H1 (cell line): Measurements from ENCODE around the gene AMBN. TPM values are rescaled to one million over a fixed set of nuclear protein-coding genes. Genes with fewer than 3 reads are reported as not detected.
"Not testable (repeated sequence)": the region's sequence is repeated elsewhere in the genome, so short reads cannot be mapped to it uniquely, and the experiment has no call there.

ENCODE experiments used
- CTCF ChIA-PET: fragments of 300-600 bp; sonication (Branson Sonifier 250); formaldehyde crosslinking; loops from one replicate; lab custom pipeline; 2021; ENCODE audit not compliant: partially characterized antibody; lab: Charles Lee
- POLR2A ChIA-PET: fragments of 300-600 bp; sonication (Branson Sonifier 250); formaldehyde crosslinking; loops from one replicate; lab custom pipeline; 2021; ENCODE audit warnings: inconsistent platforms; ENCODE audit not compliant: partially characterized antibody; lab: Charles Lee
- DNase-seq, 2 experiments: peaks; one replicate each; pipeline versions ENCODE4 v3.0.0 to v3.0.0-alpha.2; 2010 to 2022; ENCODE audit warnings: low spot score in 2 of 2, low read depth in 1 of 2, mixed read lengths in 1 of 2
- FAIRE-seq: peaks from 2 replicates; lab custom pipeline; 2011; peaks lifted over from hg19 to GRCh38; lab: Jason Lieb, UNC
- H2AFZ ChIP-seq: 2 replicates; pipeline ENCODE4 v1.8.1; 2012; ENCODE audit warnings: low read length, inconsistent platforms
- H2AK5ac ChIP-seq: 2 replicates; pipeline ENCODE4 v1.6.1; 2013; ENCODE audit warnings: low read depth, low read length
- H2BK120ac ChIP-seq: replicated peaks from 2 replicates; pipeline ENCODE3; 2013; ENCODE audit warnings: low read depth, low read length, inconsistent platforms
- H2BK12ac ChIP-seq: 2 replicates; pipeline ENCODE4 v1.6.1; 2013; ENCODE audit warnings: low read depth, low read length
- H2BK15ac ChIP-seq: 2 replicates; pipeline ENCODE4 v1.6.1; 2013; ENCODE audit warnings: low read length
- H2BK20ac ChIP-seq: 2 replicates; pipeline ENCODE4 v1.6.1; 2013; ENCODE audit warnings: low read length
- H2BK5ac ChIP-seq: 2 replicates; pipeline ENCODE4 v1.6.1; 2013; ENCODE audit warnings: low read depth, low read length
- H3K14ac ChIP-seq: 2 replicates; pipeline ENCODE4 v1.6.1; 2013; ENCODE audit warnings: inconsistent platforms; ENCODE audit not compliant: insufficient read length
- H3K18ac ChIP-seq: 2 replicates; pipeline ENCODE4 v1.6.1; 2013; ENCODE audit warnings: low read length; ENCODE audit errors: extremely low read depth
- H3K23ac ChIP-seq: 2 replicates; pipeline ENCODE4 v1.6.1; 2013; ENCODE audit warnings: inconsistent platforms; ENCODE audit not compliant: insufficient read length
- H3K23me2 ChIP-seq: 2 replicates; pipeline ENCODE4 v1.6.1; 2013; ENCODE audit warnings: low read depth, low read length
- H3K27ac ChIP-seq: 2 replicates; pipeline ENCODE4 v1.6.1; 2011; ENCODE audit warnings: low read depth, low read length, inconsistent platforms
- H3K27me3 ChIP-seq, 4 experiments: replicated peaks in 1 of 4; 1 replicate in 1 of 4; 2 replicates in 3 of 4; pipeline versions ENCODE4 v1.6.1 to v1.8.1; 2011 to 2013; ENCODE audit warnings: low read length in 3 of 4, mild to moderate bottlenecking in 3 of 4, inconsistent platforms in 2 of 4, mixed read lengths in 2 of 4, moderate library complexity in 1 of 4; ENCODE audit not compliant: control insufficient read depth in 3 of 4, insufficient read depth in 3 of 4; ENCODE audit errors: extremely low read depth in 1 of 4
- H3K36me3 ChIP-seq, 4 experiments: 2 replicates each; pipeline versions ENCODE4 v1.6.1 to v1.8.1; 2011 to 2013; ENCODE audit warnings: mild to moderate bottlenecking in 4 of 4, low read length in 3 of 4, moderate library complexity in 2 of 4, control low read depth in 1 of 4, inconsistent platforms in 1 of 4; ENCODE audit not compliant: insufficient read depth in 4 of 4, control insufficient read depth in 2 of 4
- H3K4ac ChIP-seq: replicated peaks from 2 replicates; pipeline ENCODE3; 2013; ENCODE audit warnings: low read length, low read depth, mixed read lengths, inconsistent platforms; ENCODE audit not compliant: insufficient read length
- H3K4me1 ChIP-seq, 4 experiments: replicated peaks in 1 of 4; 1 replicate in 1 of 4; 2 replicates in 3 of 4; pipeline versions ENCODE4 v1.6.1 to v1.8.1; 2011 to 2013; ENCODE audit warnings: low read length in 3 of 4, inconsistent platforms in 2 of 4, mixed read lengths in 1 of 4; ENCODE audit not compliant: insufficient read depth in 4 of 4, control insufficient read depth in 3 of 4
- H3K4me2 ChIP-seq, 2 experiments: 2 replicates each; pipeline versions ENCODE4 v1.6.1 to v1.8.1; 2011 to 2013; ENCODE audit warnings: low read depth in 2 of 2, low read length in 2 of 2, control low read depth in 1 of 2, inconsistent platforms in 1 of 2, mild to moderate bottlenecking in 1 of 2; ENCODE audit not compliant: insufficient read depth in 1 of 2
- H3K4me3 ChIP-seq, 4 experiments: fragments of 200-600, 300-600 bp in 1 of 4; sonication (generic), shearing (Covaris generic), sonication (Bioruptor Twin) in 1 of 4; 2 replicates each; pipeline versions ENCODE4 v1.5.1 to v1.8.1; 2011 to 2016; ENCODE audit warnings: low read length in 4 of 4, low read depth in 3 of 4, control low read depth in 2 of 4, inconsistent platforms in 2 of 4, mild to moderate bottlenecking in 2 of 4, mixed read lengths in 1 of 4, moderate library complexity in 1 of 4; ENCODE audit not compliant: insufficient read depth in 2 of 4; ENCODE audit errors: extremely low read depth in 1 of 4
- H3K56ac ChIP-seq: replicated peaks from 2 replicates; pipeline ENCODE3; 2013; ENCODE audit warnings: low read depth, mild to moderate bottlenecking, mixed read lengths, low read length, inconsistent platforms; ENCODE audit not compliant: insufficient read length
- H3K79me1 ChIP-seq: 2 replicates; pipeline ENCODE4 v1.6.1; 2013; ENCODE audit warnings: low read depth, low read length, control low read depth
- H3K79me2 ChIP-seq, 2 experiments: 2 replicates each; pipeline versions ENCODE4 v1.6.1 to v1.8.1; 2012 to 2013; ENCODE audit warnings: low read length in 2 of 2, mild to moderate bottlenecking in 2 of 2, inconsistent platforms in 1 of 2; ENCODE audit not compliant: insufficient read depth in 2 of 2, control insufficient read depth in 1 of 2
- H3K9ac ChIP-seq, 4 experiments: replicated peaks in 1 of 4; 1 replicate in 1 of 4; 2 replicates in 3 of 4; pipeline versions ENCODE4 v1.6.1 to v1.8.1; 2011 to 2013; ENCODE audit warnings: low read depth in 3 of 4, low read length in 3 of 4, control low read depth in 2 of 4, mild to moderate bottlenecking in 2 of 4, moderate library complexity in 2 of 4, inconsistent platforms in 1 of 4; ENCODE audit errors: extremely low read depth in 1 of 4
- H3K9me3 ChIP-seq, 2 experiments: 2 replicates each; pipeline versions ENCODE4 v1.6.1 to v1.8.1; 2012 to 2013; ENCODE audit warnings: mild to moderate bottlenecking in 2 of 2, moderate library complexity in 2 of 2, control low read depth in 1 of 2, inconsistent platforms in 1 of 2, low read depth in 1 of 2, low read length in 1 of 2, mixed read lengths in 1 of 2; ENCODE audit not compliant: insufficient read depth in 2 of 2
- H4K20me1 ChIP-seq, 2 experiments: replicated peaks in 1 of 2; 2 replicates each; pipeline versions ENCODE3 to v1.8.1; 2011 to 2013; ENCODE audit warnings: inconsistent platforms in 2 of 2, low read length in 2 of 2, mild to moderate bottlenecking in 1 of 2; ENCODE audit not compliant: insufficient read depth in 2 of 2, control insufficient read depth in 1 of 2
- H4K5ac ChIP-seq: 2 replicates; pipeline ENCODE4 v1.6.1; 2013; ENCODE audit warnings: low read length, low read depth, mixed read lengths, inconsistent platforms; ENCODE audit not compliant: insufficient read length
- H4K8ac ChIP-seq: 2 replicates; pipeline ENCODE4 v1.8.0; 2013; ENCODE audit warnings: mild to moderate bottlenecking, moderate library complexity, low read length, inconsistent platforms; ENCODE audit not compliant: insufficient read depth; ENCODE audit errors: extremely low read depth
- H4K91ac ChIP-seq: replicated peaks from 2 replicates; pipeline ENCODE3; 2013; ENCODE audit warnings: low read length, mixed read lengths, inconsistent platforms; ENCODE audit not compliant: insufficient read length
- WGBS, 2 experiments: shearing (Covaris generic) in 1 of 2; methylation state at CpG; one replicate each; pipeline versions ENCODE4 v1.1.6 to v1.1.7; 2013 to 2015; ENCODE audit warnings: low lambda C conversion rate in 2 of 2, mixed read lengths in 2 of 2, inconsistent platforms in 1 of 2, low coverage in 1 of 2, missing lambda C conversion rate in 1 of 2; ENCODE audit not compliant: insufficient replicate concordance in 2 of 2, insufficient coverage in 1 of 2, insufficient read length in 1 of 2; ENCODE audit errors: extremely low coverage in 1 of 2, missing lambda C conversion rate in 1 of 2; 5-methylcytosine and 5-hydroxymethylcytosine counted together
- polyA plus RNA-seq, 7 experiments: library from polyadenylated mRNA; depleted of rRNA in 3 of 7; stranded (reverse) in 5 of 7; unstranded in 2 of 7; fragments of >200 nt in 5 of 7; fragments of 200-250 nt in 2 of 7; gene quantifications; 1 replicate in 5 of 7; 2 replicates in 1 of 7; 4 replicates in 1 of 7; pipeline versions ENCODE4 v1.2.1 to v1.2.3, GENCODE V29; 2011 to 2013; ENCODE audit warnings: missing spikeins in 2 of 7, mixed read lengths in 2 of 7
- total RNA-seq: library from RNA; stranded (reverse); fragmentation: NEBNext Ultra II Directional; extraction: Animal tissue kit (Norgen Biotek cat#: 25700); gene quantifications from 2 replicates; pipeline ENCODE4 v1.2.1, GENCODE V29; 2021

The AMBN gene
- total and polyA plus RNA-seq, 2 of the 8 experiments (the other 6 are each of a cell fraction or from before 2014, with no cell fraction given): not detected

- H3K79me1 ChIP-seq, H3K4me3 ChIP-seq, H2BK20ac ChIP-seq, H2BK5ac ChIP-seq, H2AK5ac ChIP-seq, H3K18ac ChIP-seq, H2BK15ac ChIP-seq, H2AFZ ChIP-seq, H3K14ac ChIP-seq, H3K4me2 ChIP-seq, DNase-seq, H3K9me3 ChIP-seq, H3K79me2 ChIP-seq, H3K4me1 ChIP-seq, H3K27me3 ChIP-seq, FAIRE-seq, H4K91ac ChIP-seq, H2BK120ac ChIP-seq, H3K36me3 ChIP-seq, H4K5ac ChIP-seq, H2BK12ac ChIP-seq, POLR2A ChIA-PET, H3K56ac ChIP-seq, H3K27ac ChIP-seq, H3K4ac ChIP-seq, H3K23ac ChIP-seq, H3K23me2 ChIP-seq, H4K20me1 ChIP-seq, H4K8ac ChIP-seq, H3K9ac ChIP-seq: not testable (repeated sequence)
- CTCF ChIA-PET: interaction anchor here (0.8 to 2.1 kb wide), 5 partner anchors 13 to 619 kb away, joined by 3 to 7 read pairs (median 4); no protein-coding TSS in a partner anchor
- WGBS, 2 experiments: 91% methylated on average over 4 of the region's 4 CpGs; no CpG with 5 or more reads in 1 of the 2 experiments
These were observed 58.7 kb downstream of the AMBN start for GRCh38 chr4:70650741-70651140.
